HepG2 (cell line): ENCODE data around the gene MAJIN. TPM values are rescaled to one million over a fixed set of nuclear protein-coding genes. Genes with fewer than 3 reads are reported as not detected.

Source experiments
- CREB1 ChIP-seq, 2 experiments: fragments of 450-650 bp in 1 of 2; IDR thresholded peaks; 2 replicates each; pipeline ENCODE4 v1.6.1; 2016 to 2017; ENCODE audit warnings: control low read depth in 1 of 2, mild to moderate bottlenecking in 1 of 2, missing compliant biosample characterization in 1 of 2, missing genetic modification characterization in 1 of 2
- KDM3A ChIP-seq: IDR thresholded peaks from 2 replicates; pipeline ENCODE4 v1.6.1; 2018; ENCODE audit warnings: low read depth, missing compliant biosample characterization
- KLF12 ChIP-seq: sonication (generic); formaldehyde crosslinking; IDR thresholded peaks from 2 replicates; pipeline ENCODE4 v1.4.0; 2020; ENCODE audit warnings: missing genetic modification reagents, borderline replicate concordance
- MED1 ChIP-seq: sonication (generic); formaldehyde crosslinking; IDR thresholded peaks from 2 replicates; pipeline ENCODE4 v1.4.0; 2020; ENCODE audit warnings: missing genetic modification reagents
- POLR2A ChIP-seq, 2 experiments: IDR thresholded peaks; 2 replicates each; pipeline ENCODE4 v1.6.1; 2011; ENCODE audit warnings: low read depth in 2 of 2, low read length in 2 of 2, mild to moderate bottlenecking in 1 of 2, moderate library complexity in 1 of 2; ENCODE audit not compliant: insufficient read depth in 1 of 2
- SAFB2 ChIP-seq: sonication (generic); formaldehyde crosslinking; IDR thresholded peaks from 2 replicates; pipeline ENCODE4 v1.5.1; 2020; ENCODE audit warnings: missing genetic modification reagents, low read depth, mild to moderate bottlenecking, borderline replicate concordance
- SIN3B ChIP-seq: fragments of 150-350 bp; IDR thresholded peaks from 2 replicates; pipeline ENCODE4 v1.6.1; 2014; ENCODE audit warnings: low read length
- SIX4 ChIP-seq: sonication (generic); formaldehyde crosslinking; IDR thresholded peaks from 2 replicates; pipeline ENCODE4 v1.4.0; 2020; ENCODE audit warnings: missing genetic modification reagents
- STAG1 ChIP-seq: sonication (generic); formaldehyde crosslinking; IDR thresholded peaks from 2 replicates; pipeline ENCODE4 v1.4.0; 2020; ENCODE audit warnings: missing genetic modification reagents
- TAF1 ChIP-seq: sonication (generic); formaldehyde crosslinking; IDR thresholded peaks from 2 replicates; pipeline ENCODE4 v1.4.0; 2020; ENCODE audit warnings: missing genetic modification reagents
- ZFP37 ChIP-seq: sonication (generic); formaldehyde crosslinking; IDR thresholded peaks from 2 replicates; pipeline ENCODE4 v1.4.0; 2020; ENCODE audit warnings: missing genetic modification reagents, borderline replicate concordance
- ZNF280B ChIP-seq: sonication (generic); formaldehyde crosslinking; IDR thresholded peaks from 2 replicates; pipeline ENCODE4 v1.5.0; 2020; ENCODE audit warnings: missing genetic modification reagents, mild to moderate bottlenecking, borderline replicate concordance
- ZNF446 ChIP-seq: sonication (generic); formaldehyde crosslinking; IDR thresholded peaks from 2 replicates; pipeline ENCODE4 v1.5.0; 2020; ENCODE audit warnings: mild to moderate bottlenecking, missing genetic modification reagents
- ZNF614 ChIP-seq: IDR thresholded peaks from 2 replicates; pipeline ENCODE4 v1.6.1; 2018; ENCODE audit warnings: missing biosample characterization, missing genetic modification reagents, inconsistent platforms, borderline replicate concordance
- ZNF646 ChIP-seq: sonication (generic); formaldehyde crosslinking; IDR thresholded peaks from 2 replicates; pipeline ENCODE4 v1.9.0; 2021; ENCODE audit warnings: mild to moderate bottlenecking, missing genetic modification reagents
- ZNF788 ChIP-seq: sonication (generic); formaldehyde crosslinking; IDR thresholded peaks from 2 replicates; pipeline ENCODE4 v1.5.0; 2020; ENCODE audit warnings: mild to moderate bottlenecking, missing genetic modification reagents, borderline replicate concordance
- ZNF800 ChIP-seq: sonication (generic); formaldehyde crosslinking; IDR thresholded peaks from 2 replicates; pipeline ENCODE4 v1.4.0; 2020; ENCODE audit warnings: missing genetic modification reagents
- polyA plus RNA-seq, 8 experiments: library from polyadenylated mRNA; depleted of rRNA in 3 of 8; stranded (reverse) in 7 of 8; unstranded in 1 of 8; fragments of >200 nt; fragmentation: Illumina TruSeq in 4 of 8; extraction: Trizol in 4 of 8; gene quantifications; 2 replicates each; pipeline versions ENCODE4 v1.2.1 to v1.2.3, GENCODE V29; 2011 to 2016; ENCODE audit warnings: low read depth in 4 of 8, missing spikeins in 1 of 8, mixed read lengths in 1 of 8; ENCODE audit not compliant: insufficient read depth in 1 of 8
- total RNA-seq, 5 experiments: library from RNA; depleted of rRNA; stranded (reverse); fragments of >200 nt; fragmentation: Illumina TruSeq; extraction: Trizol; gene quantifications; 2 replicates each; pipeline ENCODE4 v1.2.3, GENCODE V29; 2016; ENCODE audit warnings: low read depth in 1 of 5
- TF ChIP-seq, protein P1 (sequence below): sonication (generic); formaldehyde crosslinking; conservative IDR thresholded peaks from 2 replicates; pipeline ENCODE4 v1.4.0; 2020; ENCODE audit warnings: missing genetic modification reagents

Gene MAJIN
- total and polyA plus RNA-seq, 2 of the 13 experiments (the other 11 are each of a cell fraction or from before 2014, with no cell fraction given) = not detected

- TF ChIP-seq CREB1 (IDR thresholded peaks at IDR 0.05) (no peak), CREB1 (CRISPR knock-in tag; IDR thresholded peaks at IDR 0.05) (no peak), POLR2A (IDR thresholded peaks at IDR 0.05; ENCODE audit: insufficient read depth in 1 of 2, low read depth in 2 of 2, low read length in 2 of 2) (peak; percentile 66 to 91), ZNF788 (CRISPR knock-in tag) (peak; percentile 60; the same call in 1 of the 2 replicates), ZNF614 (CRISPR knock-in tag) (peak; percentile 73; the same call in 1 of the 2 replicates), ZNF446 (no peak), TAF1 (CRISPR knock-in tag) (peak; percentile 56; the same call in 1 of the 2 replicates), ZNF646 (CRISPR knock-in tag) (peak; percentile 52; the same call in 1 of the 2 replicates), KLF12 (CRISPR knock-in tag) (peak; percentile 72; the same call in 1 of the 2 replicates), ZNF280B (CRISPR knock-in tag) (no peak), ZNF800 (CRISPR knock-in tag) (peak; percentile 49; the same call in 1 of the 2 replicates), SAFB2 (CRISPR knock-in tag) (0 out of 2 replicates have a peak, but pooled peaks have one; percentile 39), KDM3A (CRISPR knock-in tag) (0 out of 2 replicates have a peak, but pooled peaks have one; percentile 22), STAG1 (CRISPR knock-in tag) (peak; percentile 33), ZFP37 (CRISPR knock-in tag) (no peak), SIX4 (CRISPR knock-in tag) (peak; percentile 55; the same call in 1 of the 2 replicates), MED1 (CRISPR knock-in tag) (peak; percentile 55), SIN3B (no peak)
- TF ChIP-seq, protein P1, sequence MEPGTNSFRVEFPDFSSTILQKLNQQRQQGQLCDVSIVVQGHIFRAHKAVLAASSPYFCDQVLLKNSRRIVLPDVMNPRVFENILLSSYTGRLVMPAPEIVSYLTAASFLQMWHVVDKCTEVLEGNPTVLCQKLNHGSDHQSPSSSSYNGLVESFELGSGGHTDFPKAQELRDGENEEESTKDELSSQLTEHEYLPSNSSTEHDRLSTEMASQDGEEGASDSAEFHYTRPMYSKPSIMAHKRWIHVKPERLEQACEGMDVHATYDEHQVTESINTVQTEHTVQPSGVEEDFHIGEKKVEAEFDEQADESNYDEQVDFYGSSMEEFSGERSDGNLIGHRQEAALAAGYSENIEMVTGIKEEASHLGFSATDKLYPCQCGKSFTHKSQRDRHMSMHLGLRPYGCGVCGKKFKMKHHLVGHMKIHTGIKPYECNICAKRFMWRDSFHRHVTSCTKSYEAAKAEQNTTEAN (CRISPR knock-in tag) = 0 out of 2 replicates have a peak, but pooled peaks have one; percentile 38
These were observed 36.4 kb downstream of the MAJIN start, which contains the start of gene GPHA2 (continued) for GRCh38 chr11:64935359-64936081.
